ENCODE results near the gene TMEM178B. TPM values are rescaled to one million over a fixed set of nuclear protein-coding genes. Genes with fewer than 3 reads are reported as not detected.

Gene TMEM178B
- total RNA-seq, 2 experiments from 2014 or later, result 0.06 to 0.21 TPM

Other genes with a start within 250 kb of the TMEM178B start
- gene BRAF, start 149.1 kb upstream of the TMEM178B start, total RNA-seq, result 10 to 100 TPM; 26.6 to 27.0 TPM
- 100 to 1,000 TPM; 111 to 116 TPM for gene MRPS33, start 59.1 kb upstream of the TMEM178B start, total RNA-seq